Neutrophil (primary cell): ENCODE measurements around the gene AKAP1.

Source experiments
- H3K27ac ChIP-seq: fragments of 200-600 bp; sonication (generic); 2 replicates; pipeline ENCODE4 v1.5.1; 2016; ENCODE audit warnings: mild to moderate bottlenecking, moderate library complexity
- H3K27me3 ChIP-seq: fragments of 200-600 bp; sonication (generic); 2 replicates; pipeline ENCODE4 v1.6.0; 2016; ENCODE audit warnings: mild to moderate bottlenecking
- H3K36me3 ChIP-seq: fragments of 200-600 bp; sonication (generic); 2 replicates; pipeline ENCODE4 v1.5.1; 2017
- H3K4me1 ChIP-seq, 2 experiments: fragments of 200-600 bp in 1 of 2; sonication (generic) in 1 of 2; 1 replicate in 1 of 2; 2 replicates in 1 of 2; pipeline versions ENCODE4 v1.5.1 to v1.6.1; 2013 to 2016; ENCODE audit warnings: low read depth in 1 of 2, low read length in 1 of 2, mild to moderate bottlenecking in 1 of 2, moderate library complexity in 1 of 2; ENCODE audit not compliant: control insufficient read depth in 1 of 2, insufficient read depth in 1 of 2
- H3K4me3 ChIP-seq, 2 experiments: fragments of 200-600 bp in 1 of 2; sonication (generic) in 1 of 2; 1 replicate in 1 of 2; 2 replicates in 1 of 2; pipeline ENCODE4 v1.5.1; 2013 to 2016; ENCODE audit warnings: low read depth in 1 of 2, low read length in 1 of 2, mild to moderate bottlenecking in 1 of 2, moderate library complexity in 1 of 2
- H3K9me3 ChIP-seq: fragments of 200-600 bp; sonication (generic); 2 replicates; pipeline ENCODE4 v1.5.1; 2016
- CTCF ChIP-seq: fragments of 200-600 bp; sonication (generic); IDR thresholded peaks from 2 replicates; pipeline ENCODE4 v1.5.1; 2016; ENCODE audit warnings: antibody characterized with exemption

Gene AKAP1

GRCh38 chr17:57115377-57115776, 30.3 kb downstream of the AKAP1 start:
- Histone ChIP-seq H3K4me3 (no peak overlapping the region), H3K27ac (no peak overlapping the region), H3K4me1 (no peaks in the 10 kb centered on the region), H3K9me3 (no peaks in the 10 kb centered on the region), H3K36me3 (peaks cover 23% of the 10 kb centered on the region), H3K27me3 (no peaks in the 10 kb centered on the region)
- TF ChIP-seq CTCF = no peak

DNA sequence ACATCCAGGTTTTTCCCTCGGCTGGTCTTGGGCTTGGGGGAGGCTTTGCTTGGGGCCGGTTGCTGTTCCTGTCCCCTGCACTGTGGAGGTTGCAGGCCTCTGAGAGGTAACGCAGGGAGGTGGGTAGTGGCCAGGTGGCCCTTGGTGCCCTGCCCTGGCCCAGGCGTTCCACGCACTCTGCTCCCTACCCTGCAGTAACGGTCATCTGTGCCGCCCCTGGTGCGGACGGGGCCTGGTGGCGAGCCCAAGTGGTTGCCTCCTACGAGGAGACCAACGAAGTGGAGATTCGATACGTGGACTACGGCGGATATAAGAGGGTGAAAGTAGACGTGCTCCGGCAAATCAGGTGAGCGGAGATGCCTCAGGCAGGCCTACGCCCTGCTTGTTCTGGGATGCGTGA, 30.9 kb downstream of the AKAP1 start:
- Histone ChIP-seq H3K4me3 (no peak overlapping the region), H3K27me3 (no peaks in the 10 kb centered on the region), H3K4me1 (no peaks in the 10 kb centered on the region), H3K27ac (no peak overlapping the region), H3K9me3 (no peaks in the 10 kb centered on the region), H3K36me3 (peaks cover 23% of the 10 kb centered on the region)
- no peak for TF ChIP-seq CTCF

- Histone ChIP-seq H3K27ac (no peak overlapping the region), H3K9me3 (no peaks in the 10 kb centered on the region), H3K4me3 (no peak overlapping the region), H3K4me1 (no peaks in the 10 kb centered on the region), H3K27me3 (no peaks in the 10 kb centered on the region), H3K36me3 (peaks cover 23% of the 10 kb centered on the region)
- no peak for TF ChIP-seq CTCF
These were observed 32.8 kb downstream of the AKAP1 start for GRCh38 chr17:57117798-57118197.

DNA sequence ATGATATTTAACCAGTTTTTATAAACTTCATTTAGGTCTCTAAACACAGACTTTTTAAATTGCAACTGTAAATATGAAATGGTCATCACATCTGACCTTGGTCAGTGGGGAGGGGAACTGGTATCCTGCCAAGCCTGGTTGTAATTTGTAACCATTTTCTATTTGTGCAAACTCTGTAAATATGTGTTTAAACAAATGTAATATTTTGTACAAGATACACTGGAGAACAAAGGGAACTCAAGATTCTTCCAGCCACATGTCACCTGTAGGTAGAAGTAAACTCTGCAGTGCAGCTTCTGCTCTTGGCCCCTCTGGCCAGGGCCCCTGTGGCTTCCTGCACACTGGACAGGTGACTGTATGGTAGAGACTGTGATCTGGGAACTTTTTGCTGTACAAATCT, 35.8 kb downstream of the AKAP1 start:
- H3K4me1 ChIP-seq = no peaks in the 10 kb centered on the region
- H3K27me3 ChIP-seq = no peaks in the 10 kb centered on the region
- no peak overlapping the region for H3K4me3 ChIP-seq
- TF ChIP-seq CTCF = no peak
- no peak overlapping the region for H3K27ac ChIP-seq
- H3K9me3 ChIP-seq = no peaks in the 10 kb centered on the region
- H3K36me3 ChIP-seq = peaks cover 23% of the 10 kb centered on the region

DNA sequence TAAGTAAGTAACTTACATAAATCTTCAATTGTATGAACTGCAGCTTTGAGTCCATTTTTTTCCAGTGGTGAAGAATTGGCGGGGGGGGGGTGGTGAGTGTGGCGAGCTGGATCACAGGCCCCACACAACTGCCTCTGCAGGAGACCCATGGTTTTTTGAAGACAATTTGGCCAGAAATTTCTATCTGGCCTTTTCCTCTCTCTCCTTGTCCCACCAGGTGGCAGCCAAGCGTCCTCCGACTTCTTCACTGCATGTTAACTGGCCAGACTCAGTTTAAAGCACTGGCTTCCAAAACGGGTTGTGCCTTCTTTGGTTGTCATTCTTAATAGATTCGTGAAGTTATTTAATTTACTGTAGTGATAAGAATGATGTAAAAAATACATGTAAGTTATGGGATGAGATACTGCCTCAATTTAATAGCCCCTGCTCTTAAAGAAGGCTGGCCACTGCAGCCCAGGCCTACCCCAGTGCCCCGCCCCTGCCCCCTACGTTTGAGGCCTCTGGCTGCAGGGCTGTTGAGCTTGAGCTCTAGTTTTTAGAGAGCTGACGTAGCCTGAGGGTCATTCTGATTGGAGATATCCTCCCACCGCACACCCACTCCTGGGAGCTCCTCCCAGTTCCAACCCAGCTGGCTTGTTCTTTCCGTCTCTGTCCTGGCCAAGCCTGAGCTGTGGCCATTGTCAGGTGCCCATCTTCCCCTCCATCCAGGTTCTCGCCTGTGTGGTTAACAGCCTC, 36.4 kb downstream of the AKAP1 start:
- H3K27ac ChIP-seq = no peak overlapping the region
- H3K27me3 ChIP-seq = no peaks in the 10 kb centered on the region
- TF ChIP-seq CTCF = no peak
- H3K4me1 ChIP-seq = no peaks in the 10 kb centered on the region
- no peak overlapping the region for H3K4me3 ChIP-seq
- no peaks in the 10 kb centered on the region for H3K9me3 ChIP-seq
- peaks cover 20% of the 10 kb centered on the region for H3K36me3 ChIP-seq
